Ishikawa (cell line): ENCODE results near the gene CACNA2D2.

ENCODE experiments used
- CEBPB ChIP-seq: IDR thresholded peaks from 2 replicates; pipeline ENCODE4 v1.6.1; 2012
- CREB1 ChIP-seq: IDR thresholded peaks from 2 replicates; pipeline ENCODE4 v1.6.1; 2012; ENCODE audit warnings: low read depth
- EGR1 ChIP-seq: IDR thresholded peaks from 2 replicates; pipeline ENCODE4 v1.6.1; 2012
- EP300 ChIP-seq: IDR thresholded peaks from 2 replicates; pipeline ENCODE4 v1.6.1; 2012; ENCODE audit warnings: borderline replicate concordance
- FOXM1 ChIP-seq: IDR thresholded peaks from 2 replicates; pipeline ENCODE4 v1.6.1; 2012; ENCODE audit warnings: low read depth, borderline replicate concordance
- NFIC ChIP-seq: IDR thresholded peaks from 2 replicates; pipeline ENCODE4 v1.6.1; 2012
- RAD21 ChIP-seq: IDR thresholded peaks from 2 replicates; pipeline ENCODE4 v1.6.1; 2012; ENCODE audit warnings: low read depth
- TAF1 ChIP-seq: IDR thresholded peaks from 2 replicates; pipeline ENCODE4 v1.6.1; 2012; ENCODE audit warnings: low read depth, mild to moderate bottlenecking
- TCF12 ChIP-seq: IDR thresholded peaks from 2 replicates; pipeline ENCODE4 v1.6.1; 2012; ENCODE audit warnings: low read depth
- TEAD4 ChIP-seq: IDR thresholded peaks from 2 replicates; pipeline ENCODE4 v1.6.1; 2012
- USF1 ChIP-seq: IDR thresholded peaks from 2 replicates; pipeline ENCODE4 v1.6.1; 2012
- YY1 ChIP-seq: IDR thresholded peaks from 2 replicates; pipeline ENCODE4 v1.6.1; 2012; ENCODE audit warnings: low read depth
- ZBTB7A ChIP-seq: IDR thresholded peaks from 2 replicates; pipeline ENCODE4 v1.6.1; 2012; ENCODE audit warnings: low read depth
- TF ChIP-seq, protein P1 (sequence below): IDR thresholded peaks from 2 replicates; pipeline ENCODE4 v1.6.1; 2012; ENCODE audit warnings: low read depth, mild to moderate bottlenecking
- TF ChIP-seq, protein P2 (sequence below): IDR thresholded peaks from 2 replicates; pipeline ENCODE4 v1.6.1; 2012

CACNA2D2 gene

GRCh38 chr3:50337175-50337861, 166.1 kb downstream of the CACNA2D2 start:
- peak; percentile 73 for TF ChIP-seq TAF1
- TF ChIP-seq, protein P1, sequence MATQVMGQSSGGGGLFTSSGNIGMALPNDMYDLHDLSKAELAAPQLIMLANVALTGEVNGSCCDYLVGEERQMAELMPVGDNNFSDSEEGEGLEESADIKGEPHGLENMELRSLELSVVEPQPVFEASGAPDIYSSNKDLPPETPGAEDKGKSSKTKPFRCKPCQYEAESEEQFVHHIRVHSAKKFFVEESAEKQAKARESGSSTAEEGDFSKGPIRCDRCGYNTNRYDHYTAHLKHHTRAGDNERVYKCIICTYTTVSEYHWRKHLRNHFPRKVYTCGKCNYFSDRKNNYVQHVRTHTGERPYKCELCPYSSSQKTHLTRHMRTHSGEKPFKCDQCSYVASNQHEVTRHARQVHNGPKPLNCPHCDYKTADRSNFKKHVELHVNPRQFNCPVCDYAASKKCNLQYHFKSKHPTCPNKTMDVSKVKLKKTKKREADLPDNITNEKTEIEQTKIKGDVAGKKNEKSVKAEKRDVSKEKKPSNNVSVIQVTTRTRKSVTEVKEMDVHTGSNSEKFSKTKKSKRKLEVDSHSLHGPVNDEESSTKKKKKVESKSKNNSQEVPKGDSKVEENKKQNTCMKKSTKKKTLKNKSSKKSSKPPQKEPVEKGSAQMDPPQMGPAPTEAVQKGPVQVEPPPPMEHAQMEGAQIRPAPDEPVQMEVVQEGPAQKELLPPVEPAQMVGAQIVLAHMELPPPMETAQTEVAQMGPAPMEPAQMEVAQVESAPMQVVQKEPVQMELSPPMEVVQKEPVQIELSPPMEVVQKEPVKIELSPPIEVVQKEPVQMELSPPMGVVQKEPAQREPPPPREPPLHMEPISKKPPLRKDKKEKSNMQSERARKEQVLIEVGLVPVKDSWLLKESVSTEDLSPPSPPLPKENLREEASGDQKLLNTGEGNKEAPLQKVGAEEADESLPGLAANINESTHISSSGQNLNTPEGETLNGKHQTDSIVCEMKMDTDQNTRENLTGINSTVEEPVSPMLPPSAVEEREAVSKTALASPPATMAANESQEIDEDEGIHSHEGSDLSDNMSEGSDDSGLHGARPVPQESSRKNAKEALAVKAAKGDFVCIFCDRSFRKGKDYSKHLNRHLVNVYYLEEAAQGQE: no peak
- 0 out of 2 replicates have a peak, but pooled peaks have one; percentile 7 for TF ChIP-seq TEAD4
- 0 out of 2 replicates have a peak, but pooled peaks have one; percentile 10 for TF ChIP-seq NFIC
- no peak for TF ChIP-seq CEBPB
- TF ChIP-seq RAD21: no peak
- TF ChIP-seq, protein P2, sequence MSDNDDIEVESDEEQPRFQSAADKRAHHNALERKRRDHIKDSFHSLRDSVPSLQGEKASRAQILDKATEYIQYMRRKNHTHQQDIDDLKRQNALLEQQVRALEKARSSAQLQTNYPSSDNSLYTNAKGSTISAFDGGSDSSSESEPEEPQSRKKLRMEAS: peak; percentile 94
- TF ChIP-seq EGR1: peak; percentile 87
- TF ChIP-seq FOXM1: 0 out of 2 replicates have a peak, but pooled peaks have one; percentile 18
- no peak; the same call in none of the 2 replicates for TF ChIP-seq CREB1
- TF ChIP-seq YY1: no peak; the same call in 1 of the 2 replicates
- no peak for TF ChIP-seq EP300
- no peak for TF ChIP-seq USF1
- peak; percentile 28; the same call in 1 of the 2 replicates for TF ChIP-seq ZBTB7A
- no peak; the same call in 1 of the 2 replicates for TF ChIP-seq TCF12

DNA sequence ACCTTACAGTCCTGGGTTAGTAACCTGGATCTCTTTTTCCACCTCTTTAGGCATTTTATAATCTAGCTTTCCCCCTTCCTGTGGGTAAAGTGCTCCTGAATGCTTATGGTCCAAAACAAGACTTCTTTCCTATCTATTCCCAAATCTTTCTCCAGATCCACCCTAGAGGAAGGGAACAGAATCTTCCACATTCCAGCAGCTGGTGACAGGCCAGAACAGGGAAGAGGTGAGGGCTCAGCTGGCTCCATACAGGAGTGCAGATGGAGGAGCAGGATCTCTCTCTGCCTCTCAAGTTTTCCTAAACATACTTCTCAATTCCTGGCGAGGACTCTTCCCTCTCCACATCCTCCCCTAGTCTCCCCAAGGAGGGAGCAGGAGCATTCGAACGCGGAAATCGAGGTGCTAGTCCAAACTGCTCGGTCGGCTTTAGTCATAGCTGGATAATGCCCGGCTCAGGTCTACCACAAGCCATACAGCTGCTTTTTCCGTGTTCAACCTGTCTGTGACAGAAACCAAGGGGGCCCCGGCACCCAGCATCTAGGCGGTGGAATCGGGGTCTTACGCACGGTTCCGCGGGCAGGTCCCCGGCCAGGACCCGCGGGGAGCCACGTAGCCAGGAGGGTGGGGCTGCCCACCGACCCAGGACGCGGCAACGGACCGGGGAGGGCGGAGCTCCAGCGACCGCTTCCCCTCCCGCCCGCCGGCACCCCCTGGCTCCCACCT, 166.8 kb downstream of the CACNA2D2 start:
- TF ChIP-seq ZBTB7A (no peak), CEBPB (no peak; the same call in 1 of the 2 replicates), FOXM1 (no peak), EP300 (no peak), USF1 (no peak), NFIC (no peak)
- TF ChIP-seq, protein P1: no peak

GRCh38 chr3:50334339-50335075, 168.9 kb downstream of the CACNA2D2 start:
- TF ChIP-seq RAD21 (no peak), NFIC (no peak), TEAD4 (no peak), YY1 (no peak), EP300 (no peak), ZBTB7A (no peak), CREB1 (no peak), FOXM1 (no peak), EGR1 (no peak), TCF12 (no peak), TAF1 (no peak), CEBPB (no peak), USF1 (no peak)
- TF ChIP-seq, protein P2: no peak
- TF ChIP-seq, protein P1: no peak
